NCI-H526 (cell line): Measurements from ENCODE around the gene ALPI.

ENCODE experiments used
- DNase-seq, 2 experiments: peaks; one replicate each; lab custom pipeline; 2025; lab: John Stamatoyannopoulos, UW

The ALPI gene

GRCh38 chr2:232497348-232497747 is 41.4 kb downstream of the ALPI start:
- no peak for DNase-seq

- no peak for DNase-seq
These were observed 42.5 kb downstream of the ALPI start for GRCh38 chr2:232498452-232498851.

DNA sequence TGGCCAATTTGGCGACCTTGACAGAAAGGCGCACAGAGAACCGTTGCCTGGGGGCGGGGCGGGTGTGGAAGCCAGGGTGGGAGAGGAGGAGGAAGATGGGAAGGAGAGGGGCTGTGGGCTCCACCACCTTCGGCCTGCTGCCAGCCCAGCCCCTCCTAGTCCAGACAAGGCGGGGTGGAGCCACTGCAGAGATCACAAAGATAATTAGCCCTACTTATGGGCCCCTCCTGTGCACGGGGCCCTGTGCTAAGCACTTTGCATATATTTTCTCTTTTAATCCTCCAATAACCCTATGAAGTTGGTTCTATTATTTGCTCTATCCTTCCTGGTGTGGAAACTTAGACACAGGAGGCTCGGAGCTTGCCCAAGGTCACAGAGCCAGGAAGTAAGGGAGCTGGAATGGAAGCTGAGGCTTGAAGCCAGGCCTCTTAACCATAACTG is 45.4 kb downstream of the ALPI start:
- peak in 1 of 2 experiments; percentile 28 for DNase-seq

DNA sequence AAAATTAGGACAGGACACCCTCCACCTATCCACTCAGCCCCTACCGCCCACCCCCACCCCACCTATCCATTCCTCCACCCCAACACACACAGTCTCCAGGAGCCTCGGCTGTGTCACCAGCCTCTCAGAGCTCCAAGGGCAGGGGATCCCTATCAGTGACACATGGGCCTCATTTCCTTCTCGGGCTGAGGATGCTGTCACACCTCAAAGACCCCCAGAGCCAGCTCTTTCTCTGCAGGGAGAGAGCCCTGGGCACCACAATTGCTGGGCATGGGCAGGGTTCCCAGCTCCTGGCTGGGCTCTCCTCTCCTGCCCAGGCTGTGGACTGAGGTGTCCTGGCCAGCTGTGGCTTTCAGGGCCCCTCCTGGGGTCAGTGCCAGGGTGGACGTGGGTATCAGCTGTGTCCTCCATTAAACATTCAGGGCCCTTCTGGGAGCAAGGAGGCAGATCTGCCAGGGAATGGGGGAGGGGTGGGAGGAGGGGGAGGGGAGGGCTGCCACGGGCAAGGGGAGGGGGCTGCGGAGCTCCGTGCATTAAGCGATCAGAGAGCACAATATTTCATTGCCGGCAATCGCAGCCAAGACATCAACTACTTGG is 45.9 kb downstream of the ALPI start:
- no peak for DNase-seq

GRCh38 chr2:232502511-232502910 is 46.6 kb downstream of the ALPI start:
- no peak for DNase-seq

- peak in 1 of 2 experiments; percentile 51 for DNase-seq
These were observed 47.2 kb downstream of the ALPI start for GRCh38 chr2:232502911-232503808.

DNA sequence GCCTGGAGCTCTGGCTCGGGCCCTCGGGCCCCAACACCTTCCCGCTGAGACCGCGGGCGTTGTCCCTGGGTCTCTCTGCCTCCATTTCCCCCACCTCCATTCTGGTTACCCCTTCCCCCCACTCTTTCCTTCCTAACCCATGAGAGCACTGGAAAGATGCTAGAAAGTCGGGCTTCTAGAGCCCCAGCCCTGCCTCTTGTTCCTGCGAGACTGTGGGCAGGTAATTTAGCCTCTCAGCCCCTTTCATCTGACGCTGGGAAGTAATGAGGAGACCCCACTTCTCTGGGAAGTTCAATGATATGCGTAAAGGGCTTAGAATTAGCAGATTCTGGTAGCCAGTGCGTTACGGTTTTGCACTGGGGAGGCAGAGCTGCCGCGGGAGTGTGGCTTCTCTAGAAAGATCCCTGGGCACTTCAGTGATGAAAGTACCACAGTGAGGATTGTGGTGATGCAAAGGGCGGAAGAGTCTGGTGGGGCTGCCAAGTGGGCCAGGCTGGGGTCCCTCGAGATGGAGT is 47.9 kb downstream of the ALPI start:
- no peak for DNase-seq

DNA sequence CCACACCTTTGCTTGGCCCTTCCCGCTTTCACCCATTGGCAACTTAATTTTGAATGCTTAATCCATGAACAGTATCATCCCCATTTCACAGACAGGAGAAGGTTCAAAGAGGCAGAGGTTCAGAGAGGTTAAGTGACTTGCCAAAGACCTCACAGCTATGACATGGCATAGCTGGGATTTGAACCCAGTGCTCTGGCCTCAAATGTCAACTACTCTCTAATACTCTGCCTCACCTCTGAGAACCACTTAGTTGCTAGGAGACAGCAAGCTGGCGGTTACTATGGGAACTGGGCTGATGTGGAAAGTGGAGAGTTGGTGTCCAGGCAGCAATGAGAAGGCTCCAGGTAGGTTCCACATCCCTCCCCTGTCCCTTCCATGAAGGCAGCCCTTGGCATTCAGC is 48.5 kb downstream of the ALPI start:
- peak; percentile 21 to 32 for DNase-seq

- DNase-seq: no peak
These were observed 49.9 kb downstream of the ALPI start for GRCh38 chr2:232505856-232506255.

DNA sequence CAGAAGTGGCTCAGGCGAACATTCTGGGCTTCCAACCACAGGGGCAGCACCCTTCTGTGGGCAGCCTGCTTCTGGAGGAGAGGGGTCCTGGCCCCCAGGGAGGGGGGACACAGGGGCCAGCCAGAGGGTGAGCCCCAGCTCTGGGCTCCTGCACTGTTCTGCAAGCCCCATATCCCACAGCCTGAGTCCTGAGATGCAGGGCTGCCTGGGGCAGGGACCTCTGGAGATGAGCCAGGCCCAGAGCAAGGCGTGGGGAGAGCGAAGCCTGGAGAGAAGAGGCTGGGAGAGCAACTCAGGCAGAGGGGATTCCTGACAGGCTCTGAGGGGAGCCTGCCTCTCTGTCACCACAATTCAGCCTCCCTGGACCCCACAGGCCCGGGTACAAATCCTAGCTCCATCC is 50.8 kb downstream of the ALPI start:
- DNase-seq: no peak

DNA sequence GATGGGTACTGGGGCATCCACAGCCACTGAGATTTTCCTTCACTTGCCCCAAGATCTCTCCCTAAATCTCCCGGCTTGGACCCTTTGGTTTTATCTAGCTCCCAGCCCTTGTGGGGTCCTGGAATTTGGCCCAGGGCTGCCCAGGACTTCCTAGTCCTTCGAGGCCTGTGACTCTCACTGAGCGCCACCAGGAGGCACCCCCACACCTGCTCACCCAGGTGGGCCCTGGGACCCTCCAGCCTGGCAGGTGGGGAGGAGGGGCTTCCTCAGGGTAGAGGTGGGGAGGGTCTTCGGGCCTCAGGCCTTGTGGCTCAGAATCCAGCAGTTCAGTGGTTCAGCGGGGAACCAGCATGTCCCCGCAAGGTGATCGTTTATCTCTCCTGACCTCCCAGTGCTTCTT is 52.3 kb downstream of the ALPI start:
- DNase-seq: no peak
